ENCODE data around the gene FBXL17. TPM values are rescaled to one million over a fixed set of nuclear protein-coding genes. Genes with fewer than 3 reads are reported as not detected.

Gene FBXL17
- total RNA-seq, 1 donor from 2014 or later: 21.6 TPM

- Mint-ChIP-seq H3K27ac (no peak overlapping the region), H3K27me3 (ENCODE audit: low read depth) (no peaks in the 10 kb centered on the region), H3K9me3 (peaks cover 3% of the 10 kb centered on the region), H3K36me3 (no peaks in the 10 kb centered on the region), H3K4me1 (no peaks in the 10 kb centered on the region), H3K4me3 (no peak overlapping the region)
- no peak for TF ChIP-seq CTCF (IDR thresholded peaks at IDR 0.05; ENCODE audit: unreplicated experiment)
- no peak for DNase-seq (ENCODE audit: low spot score in 2 of 2, unreplicated experiment in 2 of 2)
These were observed 528.2 kb downstream of the FBXL17 start for GRCh38 chr5:107853696-107854095.

- no peak for DNase-seq (ENCODE audit: low spot score in 2 of 2, unreplicated experiment in 2 of 2)
- Mint-ChIP-seq H3K27me3 (ENCODE audit: low read depth) (no peaks in the 10 kb centered on the region), H3K9me3 (peaks cover 3% of the 10 kb centered on the region), H3K4me1 (no peaks in the 10 kb centered on the region), H3K27ac (no peak overlapping the region), H3K36me3 (no peaks in the 10 kb centered on the region), H3K4me3 (no peak overlapping the region)
- TF ChIP-seq CTCF (IDR thresholded peaks at IDR 0.05; ENCODE audit: unreplicated experiment): no peak
These were observed 528.9 kb downstream of the FBXL17 start for GRCh38 chr5:107853031-107853430.

GRCh38 chr5:107849118-107849517, 532.8 kb downstream of the FBXL17 start:
- peaks cover 2% of the 10 kb centered on the region for H3K27me3 Mint-ChIP-seq (ENCODE audit: low read depth)
- H3K4me1 Mint-ChIP-seq: no peaks in the 10 kb centered on the region
- no peak for DNase-seq (ENCODE audit: low spot score in 2 of 2, unreplicated experiment in 2 of 2)
- no peak overlapping the region for H3K4me3 Mint-ChIP-seq
- no peak for TF ChIP-seq CTCF (IDR thresholded peaks at IDR 0.05; ENCODE audit: unreplicated experiment)
- H3K9me3 Mint-ChIP-seq: peaks cover 10% of the 10 kb centered on the region
- H3K36me3 Mint-ChIP-seq: no peaks in the 10 kb centered on the region
- no peak overlapping the region for H3K27ac Mint-ChIP-seq

GRCh38 chr5:107840592-107840991, 541.3 kb downstream of the FBXL17 start:
- H3K27ac Mint-ChIP-seq: no peak overlapping the region
- H3K4me3 Mint-ChIP-seq: no peak overlapping the region
- peaks cover 2% of the 10 kb centered on the region for H3K27me3 Mint-ChIP-seq (ENCODE audit: low read depth)
- no peaks in the 10 kb centered on the region for H3K4me1 Mint-ChIP-seq
- no peaks in the 10 kb centered on the region for H3K9me3 Mint-ChIP-seq
- DNase-seq (ENCODE audit: low spot score in 2 of 2, unreplicated experiment in 2 of 2): no peak
- no peak for TF ChIP-seq CTCF (IDR thresholded peaks at IDR 0.05; ENCODE audit: unreplicated experiment)
- no peaks in the 10 kb centered on the region for H3K36me3 Mint-ChIP-seq

- Mint-ChIP-seq H3K4me1 (no peaks in the 10 kb centered on the region), H3K27ac (no peak overlapping the region), H3K9me3 (no peaks in the 10 kb centered on the region), H3K36me3 (no peaks in the 10 kb centered on the region), H3K27me3 (ENCODE audit: low read depth) (peaks cover 2% of the 10 kb centered on the region), H3K4me3 (no peak overlapping the region)
- no peak for DNase-seq (ENCODE audit: low spot score in 2 of 2, unreplicated experiment in 2 of 2)
- TF ChIP-seq CTCF (IDR thresholded peaks at IDR 0.05; ENCODE audit: unreplicated experiment): no peak
These were observed 541.7 kb downstream of the FBXL17 start for GRCh38 chr5:107840161-107840560.

GRCh38 chr5:107835096-107835495, 546.8 kb downstream of the FBXL17 start:
- no peaks in the 10 kb centered on the region for H3K9me3 Mint-ChIP-seq
- no peak overlapping the region for H3K27ac Mint-ChIP-seq
- no peaks in the 10 kb centered on the region for H3K27me3 Mint-ChIP-seq (ENCODE audit: low read depth)
- H3K4me3 Mint-ChIP-seq: no peak overlapping the region
- H3K36me3 Mint-ChIP-seq: no peaks in the 10 kb centered on the region
- no peak for DNase-seq (ENCODE audit: low spot score in 2 of 2, unreplicated experiment in 2 of 2)
- no peak for TF ChIP-seq CTCF (IDR thresholded peaks at IDR 0.05; ENCODE audit: unreplicated experiment)
- H3K4me1 Mint-ChIP-seq: peaks cover 11% of the 10 kb centered on the region

Measured in mesothelial cell of epicardium (in vitro differentiated cells).